HG02981 (cell line): Measurements from ENCODE around the gene BEX3.

Source experiments
- ATAC-seq: cut with Tn5 transposase; IDR thresholded peaks from one replicate; pipeline ENCODE4 v1.9.1; 2021; ENCODE audit warnings: mild to moderate bottlenecking, moderate library complexity; ENCODE audit not compliant: unreplicated experiment

Gene BEX3

DNA sequence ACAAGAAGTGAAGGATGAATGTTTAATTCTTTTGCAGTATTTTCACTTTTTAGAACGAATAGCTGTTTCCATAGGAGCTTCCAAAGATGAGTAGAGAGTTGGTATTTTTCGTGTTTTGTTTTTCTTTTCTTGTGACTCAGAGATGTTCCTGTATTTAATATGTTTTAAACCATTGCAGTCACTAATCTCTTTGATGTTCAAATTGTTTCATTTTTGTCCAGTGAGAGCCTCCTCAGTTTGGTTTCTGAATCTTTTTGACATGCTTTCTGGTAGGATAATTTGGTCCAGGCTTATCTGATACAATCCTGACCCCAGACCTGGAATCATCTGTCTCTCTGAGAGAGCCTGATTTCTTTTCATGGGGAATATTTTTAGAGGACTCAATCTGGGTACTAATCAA is 41.6 kb downstream of the BEX3 start:
- ATAC-seq = no peak

DNA sequence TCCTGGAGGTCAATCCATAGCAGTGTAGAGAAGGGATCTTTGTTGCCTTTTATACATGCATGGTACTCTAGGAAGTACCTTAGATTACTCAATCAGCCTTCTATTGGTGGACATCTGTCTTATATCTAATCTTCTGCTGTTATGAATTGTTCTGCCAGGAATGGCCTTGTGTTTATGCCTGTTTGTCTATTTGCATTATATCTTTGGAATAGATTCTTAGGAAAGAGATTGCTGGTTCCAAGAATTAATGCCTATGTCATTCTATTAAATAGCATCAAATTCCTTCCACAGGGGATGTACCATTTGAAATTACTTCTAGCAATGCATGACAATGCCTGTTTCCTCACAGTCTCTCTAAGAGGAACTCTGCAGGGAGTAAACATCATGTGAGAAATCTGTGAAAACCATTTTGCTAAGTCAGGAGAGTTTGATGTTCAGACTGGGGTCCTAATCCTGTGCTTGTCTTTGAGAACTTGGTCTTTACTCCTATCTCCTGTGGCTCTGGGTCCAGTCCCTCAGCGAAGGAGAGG is 42.5 kb downstream of the BEX3 start:
- ATAC-seq = no peak

DNA sequence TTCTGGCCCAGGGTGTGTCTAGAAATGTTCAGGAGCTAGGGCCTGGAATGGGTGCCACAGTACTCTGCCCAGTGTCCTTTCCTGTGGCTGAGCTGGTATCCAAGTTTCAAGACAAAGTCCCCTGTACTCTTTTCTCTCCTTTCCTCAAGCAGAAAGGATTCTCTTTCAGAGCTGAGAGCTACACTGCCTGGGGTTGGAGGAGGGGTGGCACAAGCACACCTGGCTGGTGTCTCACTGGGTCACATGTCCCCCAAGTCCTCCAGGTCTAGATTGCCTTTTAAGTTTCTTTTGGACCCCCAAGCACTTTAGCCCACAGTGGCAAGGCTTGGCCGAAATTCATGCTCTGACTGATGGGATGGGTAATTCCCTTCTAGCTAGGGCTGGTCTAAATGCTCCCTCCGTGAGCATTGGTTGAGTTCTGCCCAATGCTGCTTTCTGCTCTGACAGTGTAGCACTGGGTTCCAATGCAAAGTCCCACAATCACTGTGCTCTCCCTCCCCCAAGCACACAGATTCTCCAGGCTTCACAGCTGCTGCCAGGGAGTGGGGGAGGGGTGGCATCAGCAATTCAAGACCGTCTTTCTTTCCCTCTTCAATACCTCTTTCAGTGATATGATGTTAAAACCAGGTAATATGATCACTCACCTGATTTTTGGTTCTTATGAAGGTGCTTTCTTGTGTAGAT is 47.8 kb downstream of the BEX3 start:
- ATAC-seq = no peak
